Stomach (tissue), 4 donors: ENCODE measurements around the gene GJA9.

Experiments used
- EP300 ChIP-seq: sonication (generic); formaldehyde crosslinking; IDR thresholded peaks from one replicate; pipeline ENCODE4 v1.6.1; 2017; ENCODE audit warnings: antibody characterized with exemption
- POLR2A ChIP-seq, 4 donors: fragments of 450-650 bp; IDR thresholded peaks; one replicate each; pipeline ENCODE4 v1.6.1; 2016; ENCODE audit warnings: antibody characterized with exemption in 4 of 4, control low read depth in 2 of 4, mild to moderate bottlenecking in 1 of 4, moderate library complexity in 1 of 4
- POLR2AphosphoS5 ChIP-seq, 3 donors: sonication (generic); formaldehyde crosslinking; IDR thresholded peaks; one replicate each; pipeline ENCODE4 v1.6.1; 2016; ENCODE audit warnings: antibody characterized with exemption in 3 of 3
- TF ChIP-seq, protein P1 (sequence below), 7 experiments: fragments of 450-650 bp in 4 of 7; fragments of 200-600 bp in 3 of 7; sonication (generic) in 3 of 7; IDR thresholded peaks; one replicate each; pipeline ENCODE4 v1.5.1; 2016 to 2019; ENCODE audit warnings: antibody characterized with exemption in 7 of 7, control low read depth in 2 of 7, mild to moderate bottlenecking in 1 of 7

DNA sequence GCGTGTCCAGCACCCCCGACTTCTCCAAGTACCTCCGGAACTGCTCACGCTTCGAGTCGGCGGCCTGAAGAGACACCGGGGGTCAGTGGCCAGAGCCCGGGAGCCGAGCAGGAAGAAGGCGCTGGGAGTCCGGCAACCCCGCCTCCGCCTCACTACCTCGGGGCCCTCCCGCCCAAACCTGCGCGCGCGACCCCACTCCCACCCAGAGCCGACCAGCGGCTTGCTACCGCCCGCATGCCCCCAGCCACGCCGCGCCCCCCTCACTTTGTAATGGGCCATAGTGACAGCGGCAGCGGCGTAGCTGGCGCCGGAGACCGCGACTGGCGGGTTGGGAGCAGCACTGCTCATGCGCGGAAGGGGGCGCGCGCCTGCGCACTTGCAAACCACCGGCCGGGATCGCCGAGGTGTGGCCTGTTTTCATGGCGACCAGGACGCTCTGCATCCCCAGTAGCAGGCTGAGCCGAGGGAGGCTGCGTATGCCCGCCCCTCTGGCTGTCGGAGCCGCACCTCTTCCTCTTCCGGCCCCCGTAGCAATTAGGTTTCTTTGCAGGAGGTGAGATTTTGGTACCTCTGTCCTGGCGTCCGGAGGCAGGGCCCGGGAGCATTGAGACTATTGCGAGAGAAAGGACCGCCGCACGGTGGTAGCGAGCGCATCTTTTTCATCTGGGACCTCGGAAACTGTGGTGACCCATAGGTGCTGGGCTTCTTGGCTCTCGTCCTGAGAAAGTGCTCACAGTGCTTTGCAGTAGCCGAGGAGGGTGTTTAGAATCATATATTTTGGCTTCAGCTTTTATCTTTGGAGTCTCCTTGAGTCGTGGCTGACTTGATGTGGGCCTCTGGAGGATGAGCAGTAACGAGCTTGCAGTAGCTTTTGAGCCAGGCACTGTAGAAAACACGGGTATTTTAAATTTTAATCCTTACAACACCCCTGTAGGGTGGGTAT is 8.1 kb downstream of the GJA9 start, which contains the start of gene MYCBP:
- TF ChIP-seq, protein P1, sequence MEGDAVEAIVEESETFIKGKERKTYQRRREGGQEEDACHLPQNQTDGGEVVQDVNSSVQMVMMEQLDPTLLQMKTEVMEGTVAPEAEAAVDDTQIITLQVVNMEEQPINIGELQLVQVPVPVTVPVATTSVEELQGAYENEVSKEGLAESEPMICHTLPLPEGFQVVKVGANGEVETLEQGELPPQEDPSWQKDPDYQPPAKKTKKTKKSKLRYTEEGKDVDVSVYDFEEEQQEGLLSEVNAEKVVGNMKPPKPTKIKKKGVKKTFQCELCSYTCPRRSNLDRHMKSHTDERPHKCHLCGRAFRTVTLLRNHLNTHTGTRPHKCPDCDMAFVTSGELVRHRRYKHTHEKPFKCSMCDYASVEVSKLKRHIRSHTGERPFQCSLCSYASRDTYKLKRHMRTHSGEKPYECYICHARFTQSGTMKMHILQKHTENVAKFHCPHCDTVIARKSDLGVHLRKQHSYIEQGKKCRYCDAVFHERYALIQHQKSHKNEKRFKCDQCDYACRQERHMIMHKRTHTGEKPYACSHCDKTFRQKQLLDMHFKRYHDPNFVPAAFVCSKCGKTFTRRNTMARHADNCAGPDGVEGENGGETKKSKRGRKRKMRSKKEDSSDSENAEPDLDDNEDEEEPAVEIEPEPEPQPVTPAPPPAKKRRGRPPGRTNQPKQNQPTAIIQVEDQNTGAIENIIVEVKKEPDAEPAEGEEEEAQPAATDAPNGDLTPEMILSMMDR (IDR thresholded peaks at IDR 0.05) = peak in 3 of 7 experiments; percentile 17 to 27 (median 21)
- TF ChIP-seq POLR2AphosphoS5 (IDR thresholded peaks at IDR 0.05) = peak; percentile 39 to 91 (median 65)
- TF ChIP-seq POLR2A (IDR thresholded peaks at IDR 0.05) = no peak
- no peak for TF ChIP-seq EP300
